Neural cell (in vitro differentiated cells): ENCODE results near the gene STAT4. TPM values are rescaled to one million over a fixed set of nuclear protein-coding genes. Genes with fewer than 3 reads are reported as not detected.

Experiments used
- H2AFZ ChIP-seq: fragments of 200-600, 300-800 bp; sonication (generic), shearing (Covaris generic); 2 replicates; pipeline ENCODE4 v1.6.0; 2014; ENCODE audit warnings: low read depth, mild to moderate bottlenecking, antibody characterized with exemption, low read length, moderate library complexity
- H3F3A ChIP-seq: fragments of 200-600 bp; shearing (Covaris generic); 2 replicates; pipeline ENCODE4 v1.6.1; 2016; ENCODE audit warnings: mild to moderate bottlenecking, moderate library complexity, mixed read lengths, antibody characterized with exemption, low read length; ENCODE audit not compliant: insufficient read depth, poor library complexity, severe bottlenecking
- H3K27ac ChIP-seq: fragments of 200-600, 300-800 bp; sonication (generic), shearing (Covaris generic); 2 replicates; pipeline ENCODE4 v1.5.1; 2014; ENCODE audit warnings: mild to moderate bottlenecking, low read length, moderate library complexity
- H3K27me3 ChIP-seq: fragments of 300-800, 200-600 bp; sonication (generic), shearing (Covaris generic); 2 replicates; pipeline ENCODE4 v1.6.0; 2014; ENCODE audit warnings: mild to moderate bottlenecking, low read depth, low read length, moderate library complexity; ENCODE audit not compliant: insufficient read depth
- H3K36me3 ChIP-seq: fragments of 300-800, 200-600 bp; sonication (generic), shearing (Covaris generic); 2 replicates; pipeline ENCODE4 v1.5.1; 2014; ENCODE audit warnings: mild to moderate bottlenecking, antibody characterized with exemption, low read length, moderate library complexity; ENCODE audit not compliant: insufficient read depth
- H3K4me2 ChIP-seq: fragments of 300-800, 200-600 bp; sonication (generic), shearing (Covaris generic); 2 replicates; pipeline ENCODE4 v1.6.0; 2014; ENCODE audit warnings: mild to moderate bottlenecking, low read length
- H3K4me3 ChIP-seq: fragments of 300-800, 200-600 bp; sonication (generic), shearing (Covaris generic); 2 replicates; pipeline ENCODE4 v1.5.1; 2014; ENCODE audit warnings: mild to moderate bottlenecking, low read length, moderate library complexity
- H3K79me2 ChIP-seq: fragments of 200-600 bp; shearing (Covaris generic); replicated peaks from 2 replicates; pipeline ENCODE4 v1.6.0; 2014; ENCODE audit warnings: mild to moderate bottlenecking, low read length, moderate library complexity; ENCODE audit not compliant: insufficient read depth
- H3K9ac ChIP-seq: fragments of 300-800, 200-600 bp; sonication (generic), shearing (Covaris generic); 2 replicates; pipeline ENCODE4 v1.6.1; 2016; ENCODE audit warnings: mild to moderate bottlenecking, low read length, mixed read lengths
- H3K9me2 ChIP-seq: fragments of 200-600 bp; shearing (Covaris generic); 2 replicates; pipeline ENCODE4 v1.6.1; 2016; ENCODE audit warnings: mild to moderate bottlenecking, low read length, mixed read lengths; ENCODE audit not compliant: insufficient read depth
- H3K9me3 ChIP-seq: fragments of 200-600, 300-800 bp; sonication (generic), shearing (Covaris generic); 2 replicates; pipeline ENCODE4 v1.6.1; 2016; ENCODE audit warnings: mild to moderate bottlenecking, mixed run types, low read length, moderate library complexity, mixed read lengths
- H4K20me1 ChIP-seq: fragments of 200-600 bp; shearing (Covaris generic); 2 replicates; pipeline ENCODE4 v1.6.1; 2016; ENCODE audit warnings: mild to moderate bottlenecking, mixed run types; ENCODE audit not compliant: insufficient read depth
- CTCF ChIP-seq: fragments of 450-650 bp; IDR thresholded peaks from 2 replicates; pipeline ENCODE4 v1.5.1; 2014; ENCODE audit warnings: antibody characterized with exemption, mild to moderate bottlenecking, moderate library complexity; ENCODE audit not compliant: poor library complexity, severe bottlenecking
- EP300 ChIP-seq: fragments of 450-650 bp; conservative IDR thresholded peaks from 2 replicates; pipeline ENCODE4 v1.6.1; 2014; ENCODE audit warnings: antibody characterized with exemption, mild to moderate bottlenecking, moderate library complexity; ENCODE audit not compliant: poor library complexity, severe bottlenecking
- EZH2 ChIP-seq: fragments of 200-600, 300-800 bp; shearing (Covaris generic), sonication (generic); IDR thresholded peaks from 2 replicates; pipeline ENCODE4 v1.6.1; 2014; ENCODE audit warnings: antibody characterized with exemption, low read length, borderline replicate concordance, mild to moderate bottlenecking; ENCODE audit not compliant: insufficient read depth, poor library complexity, severe bottlenecking
- MXI1 ChIP-seq: fragments of 450-650 bp; conservative IDR thresholded peaks from 2 replicates; pipeline ENCODE4 v1.6.1; 2014; ENCODE audit warnings: antibody characterized with exemption, mild to moderate bottlenecking; ENCODE audit not compliant: poor library complexity, severe bottlenecking
- POLR2AphosphoS5 ChIP-seq: IDR thresholded peaks from 2 replicates; pipeline ENCODE4 v1.6.1; 2012
- RAD21 ChIP-seq: fragments of 450-650 bp; conservative IDR thresholded peaks from 2 replicates; pipeline ENCODE4 v1.6.1; 2014; ENCODE audit warnings: antibody characterized with exemption, mild to moderate bottlenecking, moderate library complexity
- REST ChIP-seq: IDR thresholded peaks from 2 replicates; pipeline ENCODE4 v1.6.1; 2012; ENCODE audit warnings: borderline replicate concordance
- SMC3 ChIP-seq: fragments of 450-650 bp; conservative IDR thresholded peaks from 2 replicates; pipeline ENCODE4 v1.6.1; 2014; ENCODE audit warnings: antibody characterized with exemption, mild to moderate bottlenecking, moderate library complexity; ENCODE audit not compliant: poor library complexity
- TAF1 ChIP-seq: IDR thresholded peaks from 2 replicates; pipeline ENCODE4 v1.6.1; 2012; ENCODE audit warnings: low read depth
- polyA plus RNA-seq: library from polyadenylated mRNA; depleted of rRNA; stranded (reverse); fragments of >200 nt; gene quantifications from 2 replicates; pipeline ENCODE4 v1.2.3, GENCODE V29; 2014

Gene STAT4
- polyA plus RNA-seq, 1 donor from 2014 or later = 3.7 TPM

- Histone ChIP-seq H3K4me2 (no peak overlapping the region), H3K27ac (no peak overlapping the region), H3K9me2 (no peaks in the 10 kb centered on the region)
Measured at GRCh38 chr2:191166111-191166755, 15.4 kb upstream of the STAT4 start.

GRCh38 chr2:191165176-191165643, 14.4 kb upstream of the STAT4 start:
- Histone ChIP-seq H3F3A (no peaks in the 10 kb centered on the region), H3K27me3 (no peaks in the 10 kb centered on the region), H3K36me3 (no peaks in the 10 kb centered on the region), H4K20me1 (no peaks in the 10 kb centered on the region), H3K27ac (no peak overlapping the region), H3K9me2 (no peaks in the 10 kb centered on the region), H3K4me2 (no peak overlapping the region), H3K4me3 (no peak overlapping the region), H2AFZ (no peak overlapping the region), H3K79me2 (no peaks in the 10 kb centered on the region), H3K9ac (no peak overlapping the region), H3K9me3 (no peaks in the 10 kb centered on the region)
- TF ChIP-seq EP300 (no peak), MXI1 (no peak), EZH2 (no peak), SMC3 (peak; percentile 73), RAD21 (peak; percentile 70), CTCF (peak; percentile 68)

More at GRCh38 chr2:191166111-191166755, 15.4 kb upstream of the STAT4 start:
- no peaks in the 10 kb centered on the region for H3K9me3 ChIP-seq
- no peak overlapping the region for H3K9ac ChIP-seq
- no peaks in the 10 kb centered on the region for H3K79me2 ChIP-seq
- H3F3A ChIP-seq = no peaks in the 10 kb centered on the region
- H3K27me3 ChIP-seq = no peaks in the 10 kb centered on the region
- H2AFZ ChIP-seq = no peak overlapping the region
- no peaks in the 10 kb centered on the region for H3K36me3 ChIP-seq
- H4K20me1 ChIP-seq = no peaks in the 10 kb centered on the region
- no peak for TF ChIP-seq MXI1
- H3K4me3 ChIP-seq = no peak overlapping the region

GRCh38 chr2:191158747-191159146, 8.0 kb upstream of the STAT4 start:
- H2AFZ ChIP-seq = no peak overlapping the region
- TF ChIP-seq EP300 (no peak), POLR2AphosphoS5 (no peak), EZH2 (no peak), RAD21 (no peak), REST (no peak), SMC3 (no peak), CTCF (no peak), MXI1 (no peak), TAF1 (no peak)
- H3K4me2 ChIP-seq = no peak overlapping the region
- no peaks in the 10 kb centered on the region for H3K79me2 ChIP-seq
- no peaks in the 10 kb centered on the region for H4K20me1 ChIP-seq
- no peak overlapping the region for H3K27ac ChIP-seq
- no peaks in the 10 kb centered on the region for H3K9me2 ChIP-seq
- H3F3A ChIP-seq = no peaks in the 10 kb centered on the region
- H3K36me3 ChIP-seq = no peaks in the 10 kb centered on the region
- no peak overlapping the region for H3K9ac ChIP-seq
- no peaks in the 10 kb centered on the region for H3K27me3 ChIP-seq
- H3K9me3 ChIP-seq = no peaks in the 10 kb centered on the region
- H3K4me3 ChIP-seq = no peak overlapping the region
